K562 (cell line): Measurements from ENCODE around the gene SUFU. TPM values are rescaled to one million over a fixed set of nuclear protein-coding genes. Genes with fewer than 3 reads are reported as not detected.
"Not testable (repeated sequence)": the region's sequence is repeated elsewhere in the genome, so short reads cannot be mapped to it uniquely, and the experiment has no call there.

Experiments
- E4F1 ChIP-seq: fragments of 250-450 bp; sonication (Bioruptor Pico); IDR thresholded peaks from 2 replicates; pipeline ENCODE4 v1.5.0; 2021; ENCODE audit warnings: mild to moderate bottlenecking, borderline replicate concordance
- ELK3 ChIP-seq: fragments of 450-650 bp; formaldehyde crosslinking; IDR thresholded peaks from 2 replicates; pipeline ENCODE4 v1.4.0; 2020; ENCODE audit warnings: mild to moderate bottlenecking
- GABPB2 ChIP-seq: fragments of 250-450 bp; sonication (Bioruptor Pico); conservative IDR thresholded peaks from 2 replicates; pipeline ENCODE4 v1.5.1; 2021; ENCODE audit warnings: mild to moderate bottlenecking
- GMEB1 ChIP-seq: fragments of 250-450 bp; sonication (Bioruptor Pico); IDR thresholded peaks from 2 replicates; pipeline ENCODE4 v1.4.0; 2020; ENCODE audit warnings: mild to moderate bottlenecking
- HSF4 ChIP-seq: fragments of 250-450 bp; sonication (Bioruptor Pico); IDR thresholded peaks from 2 replicates; pipeline ENCODE4 v2.1.2; 2022; ENCODE audit warnings: mild to moderate bottlenecking, moderate library complexity, borderline replicate concordance
- ILK ChIP-seq: fragments of 450-650 bp; IDR thresholded peaks from 2 replicates; pipeline ENCODE4 v1.6.1; 2016; ENCODE audit warnings: missing genetic modification characterization, low read depth, mild to moderate bottlenecking, missing compliant biosample characterization, moderate library complexity, borderline replicate concordance
- PPARD ChIP-seq: fragments of 250-450 bp; sonication (Bioruptor Pico); IDR thresholded peaks from 2 replicates; pipeline ENCODE4 v1.8.0; 2022; ENCODE audit warnings: inconsistent platforms, mild to moderate bottlenecking, moderate library complexity
- SMAD4 ChIP-seq: fragments of 250-450 bp; sonication (Bioruptor Pico); conservative IDR thresholded peaks from 2 replicates; pipeline ENCODE4 v1.8.0; 2021; ENCODE audit warnings: inconsistent platforms, mild to moderate bottlenecking, moderate library complexity
- TCF15 ChIP-seq: fragments of 250-450 bp; sonication (Bioruptor Pico); IDR thresholded peaks from 2 replicates; pipeline ENCODE4 v1.8.0; 2022; ENCODE audit warnings: moderate library complexity, mild to moderate bottlenecking, inconsistent platforms
- TFE3 ChIP-seq: fragments of 450-650 bp; formaldehyde crosslinking; IDR thresholded peaks from 2 replicates; pipeline ENCODE4 v1.4.0; 2020; ENCODE audit warnings: mild to moderate bottlenecking, mixed read lengths
- ZKSCAN3 ChIP-seq: fragments of 250-450 bp; sonication (Bioruptor Pico); IDR thresholded peaks from 2 replicates; pipeline ENCODE4 v1.4.0; 2020
- ZNF140 ChIP-seq: fragments of 250-450 bp; sonication (Bioruptor Pico); IDR thresholded peaks from 2 replicates; pipeline ENCODE4 v1.8.0; 2021; ENCODE audit warnings: moderate library complexity, mild to moderate bottlenecking, inconsistent platforms
- ZNF561 ChIP-seq: fragments of 450-650 bp; formaldehyde crosslinking; conservative IDR thresholded peaks from 2 replicates; pipeline ENCODE4 v1.4.0; 2020; ENCODE audit warnings: mild to moderate bottlenecking, moderate library complexity
- ZNF644 ChIP-seq: fragments of 200-800 bp; sonication (Bioruptor generic); IDR thresholded peaks from 2 replicates; pipeline ENCODE4 v1.6.1; 2016; ENCODE audit warnings: low read depth, missing genetic modification characterization, missing compliant biosample characterization
- ZNF740 ChIP-seq, 3 experiments: fragments of 200-800 bp in 1 of 3; sonication (Bioruptor generic) in 1 of 3; sonication (generic) in 1 of 3; formaldehyde crosslinking in 1 of 3; IDR thresholded peaks; 2 replicates each; pipeline versions ENCODE4 v1.6.1 to v1.8.0; 2016 to 2022; ENCODE audit warnings: mild to moderate bottlenecking in 2 of 3, missing compliant biosample characterization in 2 of 3, missing genetic modification characterization in 2 of 3, missing genetic modification reagents in 1 of 3
- ZNF79 ChIP-seq: fragments of 250-450 bp; sonication (Bioruptor Pico); IDR thresholded peaks from 2 replicates; pipeline ENCODE4 v1.4.0; 2020; ENCODE audit warnings: low read depth, mild to moderate bottlenecking, moderate library complexity
- polyA plus RNA-seq, 8 experiments: library from polyadenylated mRNA; depleted of rRNA in 4 of 8; stranded (reverse) in 5 of 8; unstranded in 3 of 8; fragments of >200 nt; fragmentation: Nextera tagmentation in 2 of 8; fragmentation: Illumina TruSeq in 1 of 8; extraction: Ambion mirVana in 2 of 8; extraction: Trizol in 1 of 8; gene quantifications; 2 replicates each; pipeline versions ENCODE4 v1.2.1 to v1.2.3, GENCODE V29; 2011 to 2014; ENCODE audit warnings: inconsistent platforms in 1 of 8, missing spikeins in 1 of 8
- total RNA-seq, 7 experiments: library from RNA; depleted of rRNA in 6 of 7; stranded (reverse); fragments of >200 nt in 6 of 7; fragmentation: Illumina TruSeq in 2 of 7; extraction: Trizol in 2 of 7; gene quantifications; 2 replicates each; pipeline versions ENCODE4 v1.2.1 to v1.2.3, GENCODE V29; 2011 to 2021; ENCODE audit warnings: low replicate concordance in 1 of 7

SUFU gene
- total and polyA plus RNA-seq, 9 of the 15 experiments (the other 6 are each of a cell fraction or from before 2014, with no cell fraction given), result 0.59 to 6.3 (median 0.82) TPM

GRCh38 chr10:102454662-102455487, 48.9 kb upstream of the SUFU start (continued):
- TF ChIP-seq ZNF140 (CRISPR knock-in tag) (peak; percentile 69), ELK3 (CRISPR knock-in tag) (peak; percentile 77; the same call in 1 of the 2 replicates), ZNF561 (CRISPR knock-in tag) (peak; percentile 87; the same call in 1 of the 2 replicates), ZKSCAN3 (peak; percentile 58), HSF4 (CRISPR knock-in tag) (peak; percentile 91; the same call in 1 of the 2 replicates), PPARD (CRISPR knock-in tag) (peak; percentile 80), SMAD4 (CRISPR knock-in tag) (peak; percentile 98), TCF15 (CRISPR knock-in tag) (peak; percentile 98), E4F1 (CRISPR knock-in tag) (0 out of 2 replicates have a peak, but pooled peaks have one; percentile 41), ZNF79 (CRISPR knock-in tag) (peak; percentile 85), ZNF644 (peak; percentile 79; the same call in 1 of the 2 replicates), ILK (tag) (peak; percentile 88), TFE3 (CRISPR knock-in tag) (peak; percentile 20; the same call in 1 of the 2 replicates), GABPB2 (CRISPR knock-in tag) (0 out of 2 replicates have a peak, but pooled peaks have one; percentile 37), GMEB1 (CRISPR knock-in tag) (0 out of 2 replicates have a peak, but pooled peaks have one; percentile 44), ZNF740 (tag; IDR thresholded peaks at IDR 0.05) (peak in 1 of 2 experiments; percentile 96; a peak in 2 of 4 replicates)
- not testable (repeated sequence) for TF ChIP-seq ZNF740 (CRISPR knock-in tag; IDR thresholded peaks at IDR 0.05)
